Measurements from ENCODE around the gene DHDDS.
"Not testable (repeated sequence)": the region's sequence is repeated elsewhere in the genome, so short reads cannot be mapped to it uniquely, and the experiment has no call there.

The DHDDS gene

GRCh38 chr1:26477446-26478152, 45.5 kb downstream of the DHDDS start:
- DNase-seq (ENCODE audit: low spot score) = no peak

- no peak for DNase-seq (ENCODE audit: low spot score)
These were observed 46.0 kb downstream of the DHDDS start for GRCh38 chr1:26478159-26478558.

DNA sequence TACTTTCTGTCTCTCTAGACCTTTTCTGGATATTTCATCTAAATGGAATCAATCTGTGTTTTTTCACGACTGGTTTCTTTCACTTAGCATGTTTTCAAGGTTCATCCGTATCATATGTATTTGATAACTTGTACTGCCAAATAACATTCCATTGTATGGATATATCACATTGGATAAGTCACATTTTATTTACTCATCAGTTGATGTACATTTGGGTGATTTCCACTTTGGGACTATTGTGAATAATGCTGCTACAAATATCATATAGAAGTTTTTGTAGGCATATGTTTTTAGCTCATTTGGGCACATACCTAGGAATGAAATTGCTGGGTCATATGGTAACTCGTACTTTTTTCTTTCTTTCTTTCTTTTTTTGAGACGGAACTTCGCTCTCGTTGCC, 46.9 kb downstream of the DHDDS start:
- no peak for DNase-seq (ENCODE audit: low spot score)

DNA sequence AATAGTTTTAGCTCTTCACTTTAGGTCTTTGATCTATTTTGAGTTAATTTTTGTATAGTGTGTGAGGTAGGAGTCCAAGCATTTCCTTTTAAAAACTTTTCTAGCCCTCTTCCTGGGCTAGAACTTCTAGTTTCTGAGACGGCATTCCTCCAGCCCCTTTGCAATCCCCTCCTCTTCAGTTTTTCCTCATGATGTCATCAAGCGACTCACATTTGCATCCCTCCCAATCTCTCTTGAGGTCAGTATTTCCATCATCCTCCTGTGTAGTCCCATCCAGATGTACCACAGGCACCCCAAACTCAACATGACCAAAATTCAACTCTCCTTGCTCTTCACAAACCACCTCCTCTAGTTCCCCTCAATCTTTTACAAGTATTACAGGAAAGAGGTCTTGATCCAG, 50.8 kb downstream of the DHDDS start:
- DNase-seq (ENCODE audit: low spot score) = no peak

DNA sequence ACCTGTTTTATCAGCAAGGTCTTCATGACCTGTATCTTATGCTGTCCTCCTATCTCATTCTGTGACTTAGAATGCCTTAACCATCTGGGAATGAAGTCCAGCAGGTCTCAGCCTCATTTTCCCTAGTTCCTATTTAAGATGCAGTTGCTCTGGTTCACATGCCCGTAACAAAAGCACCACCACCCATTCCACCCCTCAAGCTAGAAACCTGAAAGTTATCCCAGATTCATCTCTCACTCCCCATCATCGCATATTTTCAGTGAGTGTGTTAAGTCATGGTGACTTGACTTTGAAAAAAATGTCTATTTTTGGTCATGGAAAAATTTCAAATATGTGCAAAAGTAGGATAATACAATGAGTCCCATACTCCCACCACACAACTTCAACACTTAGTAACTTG, 51.9 kb downstream of the DHDDS start:
- no peak for DNase-seq (ENCODE audit: low spot score)

DNA sequence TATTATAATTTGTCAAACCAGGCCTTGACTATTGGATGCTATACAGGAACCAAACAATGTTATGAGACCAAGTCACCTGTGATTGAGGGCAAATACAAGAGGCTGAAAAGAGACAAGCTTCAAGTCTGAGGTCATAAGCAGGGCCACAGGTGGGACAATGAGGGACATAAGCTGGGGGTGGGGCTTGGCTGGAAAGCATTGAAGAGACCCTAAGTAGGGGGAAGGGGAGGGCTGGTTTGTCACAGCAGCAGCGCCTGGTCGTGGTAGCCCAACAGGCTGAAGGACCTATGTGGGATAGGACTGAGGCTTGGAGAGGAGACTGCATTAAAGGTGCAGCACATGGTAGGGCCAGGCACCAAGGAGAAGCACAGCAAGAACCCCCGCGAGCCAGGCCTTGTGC, 58.0 kb downstream of the DHDDS start:
- DNase-seq (ENCODE audit: low spot score) = no peak

DNA sequence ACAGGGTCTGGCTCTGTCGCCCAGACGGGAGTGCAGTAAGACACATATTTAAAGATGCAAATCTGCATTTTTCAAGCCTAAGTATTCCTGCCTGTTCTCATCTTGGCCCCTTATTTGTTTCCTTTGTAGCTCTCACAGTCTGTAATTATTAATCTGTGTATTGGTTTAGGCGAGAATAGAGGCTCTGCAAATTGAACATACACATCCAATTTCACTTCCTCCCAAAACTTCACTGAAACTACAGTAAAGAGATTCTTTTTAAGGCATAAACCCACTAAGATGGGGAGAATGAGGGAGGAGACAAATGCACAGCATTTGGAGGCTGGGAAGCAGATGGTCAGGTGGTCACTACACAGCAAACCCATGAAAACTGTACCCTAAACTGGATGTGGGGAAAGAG, 61.1 kb downstream of the DHDDS start:
- no peak for DNase-seq (ENCODE audit: low spot score)

GRCh38 chr1:26493938-26494337, 61.8 kb downstream of the DHDDS start:
- no peak for DNase-seq (ENCODE audit: low spot score)

GRCh38 chr1:26496861-26497260, 64.7 kb downstream of the DHDDS start:
- no peak for DNase-seq (ENCODE audit: low spot score)

- no peak for DNase-seq (ENCODE audit: low spot score)
These were observed 66.8 kb downstream of the DHDDS start for GRCh38 chr1:26498894-26499293.

GRCh38 chr1:26500488-26501175, 68.5 kb downstream of the DHDDS start:
- no peak for DNase-seq (ENCODE audit: low spot score)

DNA sequence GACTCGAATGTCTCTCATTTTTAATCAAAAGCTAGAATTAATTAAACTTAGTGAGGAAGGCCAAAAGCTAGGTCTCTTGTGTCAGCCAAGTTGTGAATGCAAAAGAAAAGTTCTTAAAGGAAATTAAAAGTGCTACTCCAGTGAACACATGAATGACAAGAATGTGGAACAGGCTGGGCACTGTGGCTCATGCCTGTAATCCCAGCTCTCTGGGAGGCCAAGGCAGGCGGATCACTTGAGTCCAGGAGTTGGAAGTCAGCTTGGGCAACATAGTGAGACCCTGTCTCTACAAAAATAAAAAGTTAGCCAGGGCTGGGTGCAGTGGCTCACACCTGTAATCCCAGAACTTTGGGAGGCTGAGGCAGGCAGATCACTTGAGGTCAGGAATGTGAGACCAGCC, 78.6 kb downstream of the DHDDS start:
- DNase-seq (ENCODE audit: low spot score) = not testable (repeated sequence)

- not testable (repeated sequence) for DNase-seq (ENCODE audit: low spot score)
These were observed 83.7 kb downstream of the DHDDS start for GRCh38 chr1:26515836-26516235.

DNA sequence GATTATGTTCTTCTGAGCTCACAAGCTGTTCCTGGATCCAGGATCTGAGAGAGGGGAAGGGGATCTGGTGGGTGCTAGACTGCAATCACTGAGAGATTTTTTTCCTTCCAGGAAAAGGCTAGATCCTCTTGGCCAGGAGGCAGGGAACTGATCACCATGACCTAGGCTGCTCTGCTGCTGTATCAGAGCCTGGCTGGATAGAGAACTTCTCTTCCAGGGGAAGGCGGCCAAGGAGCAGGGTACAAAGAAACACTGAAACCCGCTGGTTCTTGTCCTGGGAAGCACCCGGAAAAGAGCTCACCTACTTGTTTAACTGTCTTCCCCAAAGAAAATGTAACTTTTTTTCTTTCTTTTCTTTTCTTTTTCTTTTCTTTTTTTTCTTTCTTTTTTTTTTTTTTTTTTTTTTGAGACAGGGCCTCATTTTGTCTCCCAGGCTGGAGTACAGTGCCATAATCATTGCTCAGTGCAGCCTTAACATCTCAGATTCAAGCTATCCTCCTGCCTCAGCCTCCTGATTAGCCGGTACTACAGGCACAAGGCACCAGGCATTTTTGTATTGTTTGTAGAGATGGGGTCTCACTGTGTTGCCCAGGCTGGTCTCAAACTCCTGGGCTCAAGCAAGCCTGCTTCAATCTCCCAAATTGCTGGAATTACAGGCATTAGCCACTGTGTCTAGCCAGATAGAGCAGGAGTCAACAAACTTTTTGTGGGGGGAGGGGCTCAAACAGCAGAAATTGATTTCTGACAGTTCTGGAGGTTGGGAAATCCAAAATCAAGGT, 85.1 kb downstream of the DHDDS start:
- no peak for DNase-seq (ENCODE audit: low spot score)

GRCh38 chr1:26517766-26518049, 85.6 kb downstream of the DHDDS start:
- DNase-seq (ENCODE audit: low spot score) = no peak

- no peak for DNase-seq (ENCODE audit: low spot score)
These were observed 86.2 kb downstream of the DHDDS start for GRCh38 chr1:26518355-26518754.

DNA sequence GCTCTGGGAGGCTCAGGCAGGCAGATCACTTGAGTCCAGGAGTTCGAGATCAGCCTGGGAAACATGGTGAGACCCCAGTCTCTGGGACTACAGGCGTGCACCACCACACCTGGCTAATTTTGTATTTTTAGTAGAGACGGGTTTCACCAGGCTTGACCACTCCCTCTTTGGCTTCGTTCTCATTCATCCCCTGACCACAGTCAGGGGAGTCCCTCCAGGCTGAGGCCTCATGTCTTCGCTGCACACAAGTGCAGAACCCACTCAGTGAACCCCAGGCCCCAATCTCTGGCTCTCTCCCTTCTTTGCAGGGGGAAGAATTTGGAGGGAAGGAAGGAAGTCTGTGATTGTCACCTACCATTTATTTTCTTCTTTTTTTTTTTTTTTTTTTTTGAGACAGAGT, 88.2 kb downstream of the DHDDS start:
- no peak for DNase-seq (ENCODE audit: low spot score)
